ENCODE measurements around the gene KRT27. TPM values are rescaled to one million over a fixed set of nuclear protein-coding genes. Genes with fewer than 3 reads are reported as not detected.

The KRT27 gene
- polyA plus RNA-seq, 1 experiment = not detected

DNA sequence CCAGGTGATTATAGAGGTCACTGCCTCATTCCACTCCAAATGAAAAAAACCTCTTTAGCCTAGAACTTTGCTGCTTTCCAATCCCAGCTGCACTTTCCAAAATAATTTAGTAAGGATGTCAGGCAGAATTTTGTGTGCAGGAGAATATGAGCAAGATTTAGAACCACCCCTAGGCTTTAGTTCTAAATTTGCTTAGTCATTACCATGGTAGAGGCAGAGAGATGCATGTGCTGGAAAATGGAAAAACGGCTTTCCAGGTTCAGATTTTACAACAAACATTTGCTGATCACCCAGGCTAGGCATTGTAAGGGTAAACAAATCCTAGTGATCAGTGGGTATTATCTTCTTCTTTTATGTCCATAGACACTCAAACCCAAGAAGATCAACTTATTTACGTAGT, 16.7 kb downstream of the KRT27 start:
- no peak for DNase-seq (ENCODE audit: low read depth, low spot score)
- peaks cover 12% of the 10 kb centered on the region; the same call in 1 of the 2 replicates for H3K9me3 ChIP-seq (ENCODE audit: control insufficient read depth, insufficient read depth, low read length)
- CTCF ChIA-PET = no interaction called here

DNA sequence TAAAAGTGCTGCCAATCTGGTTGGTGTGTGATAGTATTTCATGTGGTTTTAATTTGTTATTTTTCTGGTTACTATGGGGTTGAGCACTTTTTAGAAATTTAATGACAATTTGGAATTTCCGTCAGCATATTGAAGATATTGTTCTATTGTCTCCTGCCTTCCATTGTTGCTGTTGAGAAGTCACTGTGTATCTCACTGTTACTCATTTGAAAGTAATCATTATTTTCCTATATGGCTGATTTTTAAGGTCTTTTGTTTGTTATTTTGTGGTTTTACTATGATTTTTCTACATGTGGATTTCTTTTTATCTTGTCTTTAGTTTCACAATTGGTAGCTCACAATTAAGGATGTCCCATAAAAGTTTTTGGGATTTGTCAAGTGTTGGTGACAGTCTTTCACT, 18.6 kb downstream of the KRT27 start:
- CTCF ChIA-PET = no interaction called here
- POLR2A ChIA-PET = no interaction called here
- no peak overlapping the region for H3K27ac ChIP-seq (ENCODE audit: low read depth, low read length)
- H3K9me3 ChIP-seq (ENCODE audit: control insufficient read depth, insufficient read depth, low read length) = peaks cover 12% of the 10 kb centered on the region; the same call in 1 of the 2 replicates
- TF ChIP-seq, protein P1, sequence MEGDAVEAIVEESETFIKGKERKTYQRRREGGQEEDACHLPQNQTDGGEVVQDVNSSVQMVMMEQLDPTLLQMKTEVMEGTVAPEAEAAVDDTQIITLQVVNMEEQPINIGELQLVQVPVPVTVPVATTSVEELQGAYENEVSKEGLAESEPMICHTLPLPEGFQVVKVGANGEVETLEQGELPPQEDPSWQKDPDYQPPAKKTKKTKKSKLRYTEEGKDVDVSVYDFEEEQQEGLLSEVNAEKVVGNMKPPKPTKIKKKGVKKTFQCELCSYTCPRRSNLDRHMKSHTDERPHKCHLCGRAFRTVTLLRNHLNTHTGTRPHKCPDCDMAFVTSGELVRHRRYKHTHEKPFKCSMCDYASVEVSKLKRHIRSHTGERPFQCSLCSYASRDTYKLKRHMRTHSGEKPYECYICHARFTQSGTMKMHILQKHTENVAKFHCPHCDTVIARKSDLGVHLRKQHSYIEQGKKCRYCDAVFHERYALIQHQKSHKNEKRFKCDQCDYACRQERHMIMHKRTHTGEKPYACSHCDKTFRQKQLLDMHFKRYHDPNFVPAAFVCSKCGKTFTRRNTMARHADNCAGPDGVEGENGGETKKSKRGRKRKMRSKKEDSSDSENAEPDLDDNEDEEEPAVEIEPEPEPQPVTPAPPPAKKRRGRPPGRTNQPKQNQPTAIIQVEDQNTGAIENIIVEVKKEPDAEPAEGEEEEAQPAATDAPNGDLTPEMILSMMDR (IDR thresholded peaks at IDR 0.05; ENCODE audit: low read depth, low read length) = no peak
- DNase-seq (ENCODE audit: low read depth, low spot score) = no peak
- H3K27me3 ChIP-seq (ENCODE audit: control insufficient read depth, insufficient read depth, low read length) = peaks cover 7% of the 10 kb centered on the region
- H3K4me3 ChIP-seq (ENCODE audit: low read depth, low read length) = no peak overlapping the region

More for the DNA sequence above, 16.7 kb downstream of the KRT27 start:
- H3K4me3 ChIP-seq (ENCODE audit: low read depth, low read length) = no peak overlapping the region
- TF ChIP-seq, protein P1 (IDR thresholded peaks at IDR 0.05; ENCODE audit: low read depth, low read length) = no peak
- H3K27ac ChIP-seq (ENCODE audit: low read depth, low read length) = no peak overlapping the region
- H3K27me3 ChIP-seq (ENCODE audit: control insufficient read depth, insufficient read depth, low read length) = peaks cover 7% of the 10 kb centered on the region
- POLR2A ChIA-PET = no interaction called here

DNA sequence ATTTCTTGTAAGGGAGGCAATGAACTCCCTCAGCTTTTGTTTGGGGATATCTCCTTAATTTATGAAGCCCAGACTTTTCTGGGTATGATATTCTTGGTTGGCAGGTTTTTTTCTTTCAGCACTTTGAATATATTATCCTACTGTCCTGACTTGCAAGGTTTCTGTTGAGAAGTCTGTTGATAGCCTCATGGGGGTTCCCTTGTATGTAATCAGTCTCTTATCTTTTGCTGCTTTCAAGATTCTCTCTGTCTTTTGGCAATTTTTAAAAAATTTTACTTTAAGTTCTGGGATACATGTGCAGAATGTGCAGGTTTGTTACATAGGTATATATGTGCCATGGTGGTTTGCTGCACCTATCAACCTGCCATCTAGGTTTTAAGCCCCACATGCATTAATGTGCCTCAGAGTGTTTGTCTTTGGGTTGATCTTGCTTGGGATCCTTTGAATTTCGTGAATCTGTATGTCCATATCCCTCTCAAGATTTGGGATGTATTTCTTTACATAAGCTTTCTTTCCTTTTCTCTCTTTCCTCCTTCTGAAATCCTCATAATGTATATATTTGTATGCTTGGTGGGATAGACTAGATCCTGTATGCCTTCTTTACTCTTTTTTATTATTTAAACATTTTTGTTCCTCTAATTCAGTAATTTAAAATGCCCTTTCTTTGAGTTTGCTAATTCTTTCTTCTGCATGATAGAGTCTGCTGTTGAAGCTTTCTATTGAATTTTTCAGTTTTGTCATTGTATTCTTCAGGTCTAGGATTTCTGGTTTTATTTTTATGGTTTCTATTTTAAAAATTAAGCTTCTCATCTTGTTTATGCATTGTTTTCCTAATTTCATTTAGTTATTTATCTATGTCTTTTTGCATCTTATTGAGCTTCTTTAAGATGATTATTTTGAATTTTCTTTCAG, 22.0 kb downstream of the KRT27 start:
- peaks cover 5% of the 10 kb centered on the region for H3K27me3 ChIP-seq (ENCODE audit: control insufficient read depth, insufficient read depth, low read length)
- no peak for DNase-seq (ENCODE audit: low read depth, low spot score)
- H3K4me3 ChIP-seq (ENCODE audit: low read depth, low read length) = no peak overlapping the region
- ChIA-PET CTCF (interaction anchor here (0.6 kb wide), 1 partner anchor 570 kb away, joined by 4 read pairs; no protein-coding TSS in a partner anchor), POLR2A (no interaction called here)
- no peak overlapping the region for H3K27ac ChIP-seq (ENCODE audit: low read depth, low read length)
- TF ChIP-seq, protein P1 (IDR thresholded peaks at IDR 0.05; ENCODE audit: low read depth, low read length) = no peak
- peaks cover 12% of the 10 kb centered on the region for H3K9me3 ChIP-seq (ENCODE audit: control insufficient read depth, insufficient read depth, low read length)

DNA sequence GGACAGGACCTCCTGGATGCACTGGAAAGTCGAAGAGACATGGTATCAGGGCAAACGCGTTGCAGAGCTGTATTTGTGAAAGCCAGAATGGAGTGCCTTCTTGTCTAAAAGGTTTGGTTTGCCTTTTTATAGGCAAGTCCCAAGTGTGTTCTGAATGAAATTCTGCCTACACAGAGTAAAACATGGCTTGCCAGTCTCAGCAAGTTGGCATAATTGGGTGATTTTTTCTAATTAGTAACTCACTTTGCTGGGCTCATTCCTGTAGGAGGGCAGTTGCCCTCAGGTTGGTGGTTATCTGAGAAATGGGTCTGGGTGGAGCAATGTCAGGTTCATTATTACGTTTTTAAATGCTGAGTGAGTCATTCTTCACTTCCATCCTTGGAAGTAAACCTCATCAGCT, 27.1 kb downstream of the KRT27 start, which contains the start of gene KRT25:
KRT25 (minus strand) TSS at position 101 of the 400 bp plus-strand sequence; CDS start at position 41, 60 bp downstream.
- H3K27ac ChIP-seq (ENCODE audit: low read depth, low read length) = peak within 1 kb of the TSS; percentile 11
- H3K4me3 ChIP-seq (ENCODE audit: low read depth, low read length) = no peak within 1 kb of the TSS
- ChIA-PET POLR2A (no interaction called here), CTCF (interaction anchor here (0.6 kb wide), 1 partner anchor 135 kb away, joined by 3 read pairs; no protein-coding TSS in a partner anchor)
- TF ChIP-seq, protein P1 (IDR thresholded peaks at IDR 0.05; ENCODE audit: low read depth, low read length) = no peak
- DNase-seq (ENCODE audit: low read depth, low spot score) = no peak
- peaks cover 14% of the 10 kb centered on the region for H3K27me3 ChIP-seq (ENCODE audit: control insufficient read depth, insufficient read depth, low read length)
- no peaks in the 10 kb centered on the region; the same call in 1 of the 2 replicates for H3K9me3 ChIP-seq (ENCODE audit: control insufficient read depth, insufficient read depth, low read length)

DNA sequence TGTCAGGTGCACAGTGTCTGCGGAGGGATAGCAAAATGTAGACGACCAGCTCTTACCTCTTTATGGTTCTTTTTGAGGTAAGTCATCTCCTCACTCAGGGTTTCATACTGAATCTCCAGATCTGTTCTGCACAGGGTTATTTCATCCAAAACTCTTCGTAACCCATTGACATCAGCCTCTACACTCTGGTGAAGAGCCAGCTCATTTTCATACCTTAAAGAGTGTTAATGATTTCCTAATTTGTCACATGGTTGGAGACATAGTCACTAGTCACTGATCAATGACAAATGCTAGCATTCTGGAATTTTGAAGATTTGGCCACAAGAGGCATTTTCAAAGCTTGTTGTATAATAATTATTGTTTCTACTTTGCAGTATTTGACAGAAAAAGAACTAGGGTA, 28.5 kb downstream of the KRT27 start:
- no peak for DNase-seq (ENCODE audit: low read depth, low spot score)
- CTCF ChIA-PET = no interaction called here
- peaks cover 20% of the 10 kb centered on the region for H3K27me3 ChIP-seq (ENCODE audit: control insufficient read depth, insufficient read depth, low read length)
- POLR2A ChIA-PET = interaction anchor here (0.7 kb wide), 1 partner anchor 14 kb away, joined by 4 read pairs; no protein-coding TSS in a partner anchor
- H3K27ac ChIP-seq (ENCODE audit: low read depth, low read length) = no peak overlapping the region
- H3K9me3 ChIP-seq (ENCODE audit: control insufficient read depth, insufficient read depth, low read length) = no peaks in the 10 kb centered on the region; the same call in 1 of the 2 replicates
- H3K4me3 ChIP-seq (ENCODE audit: low read depth, low read length) = no peak overlapping the region
- TF ChIP-seq, protein P1 (IDR thresholded peaks at IDR 0.05; ENCODE audit: low read depth, low read length) = no peak

Measured in AG04450 (cell line).